Right lobe of liver (tissue), 4 donors: ENCODE data around the gene ST6GALNAC6.

Experiments used
- POLR2A ChIP-seq: fragments of 450-650 bp; IDR thresholded peaks from one replicate; pipeline ENCODE4 v1.6.1; 2017; ENCODE audit warnings: antibody characterized with exemption, mild to moderate bottlenecking
- TF ChIP-seq, protein P1 (sequence below), 4 donors: fragments of 200-600 bp in 3 of 4; fragments of 450-650 bp in 1 of 4; IDR thresholded peaks; one replicate each; pipeline versions ENCODE4 v1.5.1 to v1.8.0; 2016 to 2022; ENCODE audit warnings: antibody characterized with exemption in 4 of 4, mild to moderate bottlenecking in 2 of 4
- donor health status: DM: no; HTN: no; CAD: no.
- donor health status: DM: no; HTN: no; CAD: no.
- donor health status: DM: no; HTN: yes; CAD: no.

DNA sequence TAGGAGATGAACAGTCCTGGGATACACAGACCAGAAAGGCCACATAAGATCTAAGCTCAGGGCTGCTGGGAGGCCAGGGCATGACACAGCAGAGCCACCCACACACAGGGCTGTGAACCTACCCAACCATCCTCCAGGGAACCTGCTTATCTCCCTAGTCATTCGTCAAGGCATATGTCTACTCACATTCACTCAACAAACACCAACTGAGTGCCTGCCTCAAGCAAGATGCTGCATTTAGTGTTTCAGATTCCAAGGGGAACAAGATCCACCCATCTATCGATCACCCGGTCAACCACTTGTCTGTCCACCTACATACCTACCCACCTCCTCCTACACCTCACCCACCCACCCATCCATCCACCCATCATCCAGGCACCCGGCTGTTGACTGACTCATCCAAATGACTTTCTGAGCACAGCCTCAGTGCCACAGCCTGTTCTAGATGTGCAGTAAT is 36.4 kb upstream of the ST6GALNAC6 start:
- TF ChIP-seq, protein P1, sequence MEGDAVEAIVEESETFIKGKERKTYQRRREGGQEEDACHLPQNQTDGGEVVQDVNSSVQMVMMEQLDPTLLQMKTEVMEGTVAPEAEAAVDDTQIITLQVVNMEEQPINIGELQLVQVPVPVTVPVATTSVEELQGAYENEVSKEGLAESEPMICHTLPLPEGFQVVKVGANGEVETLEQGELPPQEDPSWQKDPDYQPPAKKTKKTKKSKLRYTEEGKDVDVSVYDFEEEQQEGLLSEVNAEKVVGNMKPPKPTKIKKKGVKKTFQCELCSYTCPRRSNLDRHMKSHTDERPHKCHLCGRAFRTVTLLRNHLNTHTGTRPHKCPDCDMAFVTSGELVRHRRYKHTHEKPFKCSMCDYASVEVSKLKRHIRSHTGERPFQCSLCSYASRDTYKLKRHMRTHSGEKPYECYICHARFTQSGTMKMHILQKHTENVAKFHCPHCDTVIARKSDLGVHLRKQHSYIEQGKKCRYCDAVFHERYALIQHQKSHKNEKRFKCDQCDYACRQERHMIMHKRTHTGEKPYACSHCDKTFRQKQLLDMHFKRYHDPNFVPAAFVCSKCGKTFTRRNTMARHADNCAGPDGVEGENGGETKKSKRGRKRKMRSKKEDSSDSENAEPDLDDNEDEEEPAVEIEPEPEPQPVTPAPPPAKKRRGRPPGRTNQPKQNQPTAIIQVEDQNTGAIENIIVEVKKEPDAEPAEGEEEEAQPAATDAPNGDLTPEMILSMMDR (IDR thresholded peaks at IDR 0.05): no peak
- TF ChIP-seq POLR2A: no peak
